Renal cortex interstitium (tissue), 11 donors: ENCODE data around the gene CHRM1. TPM values are rescaled to one million over a fixed set of nuclear protein-coding genes. Genes with fewer than 3 reads are reported as not detected.
A peak's percentile ranks its signal among the peaks of the same experiment; 100 is the strongest.
"Not testable (repeated sequence)": the region's sequence is repeated elsewhere in the genome, so short reads cannot be mapped to it uniquely, and the experiment has no call there.

ENCODE experiments used
- DNase-seq, 11 donors: peaks; one replicate each; pipeline ENCODE4 v3.0.0-alpha.2; 2013; ENCODE audit warnings: low read depth in 9 of 11, low spot score in 4 of 11; ENCODE audit errors: extremely low read depth in 1 of 11
- polyA plus RNA-seq, 3 donors: library from polyadenylated mRNA; unstranded; fragments of 120-200 nt; gene quantifications; one replicate each; pipeline ENCODE4 v1.2.1, GENCODE V29; 2013; ENCODE audit not compliant: insufficient read length in 3 of 3

Gene CHRM1
- polyA plus RNA-seq, 3 donors = 0.09 to 0.11 TPM; not detected in 1

DNA sequence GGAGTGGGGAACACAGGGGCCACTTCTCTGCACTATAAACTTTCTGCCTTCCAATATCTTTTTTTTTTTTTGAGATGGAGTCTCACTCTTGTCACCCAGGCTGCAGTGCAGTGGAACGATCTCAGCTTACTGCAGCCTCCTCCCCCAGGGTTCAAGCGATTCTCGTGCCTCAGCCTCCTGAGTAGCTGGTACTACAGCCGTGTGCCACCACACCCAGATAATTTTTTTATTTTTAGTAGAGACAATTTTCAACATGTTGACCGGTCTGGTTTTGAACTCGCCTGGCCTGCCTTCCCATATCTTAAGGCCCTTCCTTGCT, 38.8 kb downstream of the CHRM1 start:
- no peak for DNase-seq

DNA sequence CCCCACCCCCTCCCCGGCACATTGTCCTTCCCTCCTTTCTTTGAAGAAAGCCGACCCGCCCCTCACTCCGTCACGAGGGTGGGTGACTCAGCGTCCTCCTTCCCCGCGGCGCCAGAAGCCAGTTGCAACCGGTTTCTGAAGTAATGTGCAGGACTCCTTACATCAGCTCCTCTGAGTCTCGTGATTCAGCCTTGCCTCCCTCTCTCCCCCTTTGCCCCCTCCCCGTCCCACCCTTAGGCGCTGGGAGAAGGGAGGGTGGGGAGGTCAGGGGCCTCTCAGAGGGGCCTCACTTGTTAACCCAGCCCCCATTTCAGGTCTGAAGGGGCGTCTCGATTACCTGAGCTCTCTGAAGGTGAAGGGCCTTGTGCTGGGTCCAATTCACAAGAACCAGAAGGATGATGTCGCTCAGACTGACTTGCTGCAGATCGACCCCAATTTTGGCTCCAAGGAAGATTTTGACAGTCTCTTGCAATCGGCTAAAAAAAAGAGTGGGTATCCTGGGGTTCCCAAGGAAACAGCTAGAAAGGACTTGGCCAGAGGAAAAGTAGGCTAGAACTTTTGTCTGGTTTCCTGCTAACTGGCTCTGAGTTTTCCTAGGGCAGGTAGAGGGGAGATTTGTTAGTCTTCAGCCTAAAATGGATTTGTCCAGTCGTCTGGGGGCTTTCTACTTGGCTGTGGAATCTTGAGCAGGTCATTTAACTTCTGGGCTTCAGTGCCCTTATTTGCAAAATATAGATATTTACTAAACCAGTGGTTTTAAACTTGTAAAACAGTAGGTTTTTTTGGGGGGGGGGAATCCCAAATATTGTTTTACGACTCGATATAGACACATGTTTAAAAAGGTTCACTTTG, 39.4 kb downstream of the CHRM1 start:
- DNase-seq = peak in 10 of 11 donors; percentile 84 to 96 (median 92)

GRCh38 chr11:62880803-62881578, 40.2 kb downstream of the CHRM1 start, which contains the start of gene SLC3A2:
SLC3A2 (plus strand) TSS chr11:62880896; CDS start chr11:62881024, 128 bp downstream.
- peak; percentile 71 to 86 (median 82) for DNase-seq

DNA sequence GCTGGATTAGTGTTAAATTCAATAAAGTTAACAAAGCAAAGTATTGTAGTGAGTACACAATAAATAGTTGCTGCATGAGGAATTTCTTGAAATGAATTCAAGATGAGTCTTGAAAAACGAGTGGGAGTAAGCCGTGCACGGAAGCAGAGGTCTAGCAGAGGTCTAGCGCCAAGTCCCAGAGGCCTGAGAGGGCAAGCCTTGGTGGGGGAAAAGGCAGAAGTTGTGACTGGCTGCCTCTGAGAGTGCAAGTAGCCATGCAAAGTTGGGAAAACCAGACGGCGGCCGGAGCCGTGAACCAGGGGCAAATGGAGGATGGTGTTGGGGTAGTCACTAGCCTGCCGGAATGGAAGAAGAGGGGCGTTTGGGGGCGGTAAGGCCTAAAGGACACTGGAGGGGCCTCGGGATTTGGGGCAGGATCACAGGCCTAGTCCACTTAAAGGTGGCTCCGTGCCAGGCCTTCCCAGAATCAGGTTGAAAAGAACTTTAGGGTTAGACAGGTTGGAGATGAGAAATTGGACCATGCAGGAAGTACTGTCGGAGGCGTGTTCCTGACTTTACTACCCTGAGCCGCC, 40.8 kb downstream of the CHRM1 start:
- peak in 2 of 11 donors; percentile 26 to 39 for DNase-seq

GRCh38 chr11:62879235-62879978, 41.8 kb downstream of the CHRM1 start:
- no peak for DNase-seq

- DNase-seq = no peak
Observed at GRCh38 chr11:62876712-62877111, 44.5 kb downstream of the CHRM1 start.

DNA sequence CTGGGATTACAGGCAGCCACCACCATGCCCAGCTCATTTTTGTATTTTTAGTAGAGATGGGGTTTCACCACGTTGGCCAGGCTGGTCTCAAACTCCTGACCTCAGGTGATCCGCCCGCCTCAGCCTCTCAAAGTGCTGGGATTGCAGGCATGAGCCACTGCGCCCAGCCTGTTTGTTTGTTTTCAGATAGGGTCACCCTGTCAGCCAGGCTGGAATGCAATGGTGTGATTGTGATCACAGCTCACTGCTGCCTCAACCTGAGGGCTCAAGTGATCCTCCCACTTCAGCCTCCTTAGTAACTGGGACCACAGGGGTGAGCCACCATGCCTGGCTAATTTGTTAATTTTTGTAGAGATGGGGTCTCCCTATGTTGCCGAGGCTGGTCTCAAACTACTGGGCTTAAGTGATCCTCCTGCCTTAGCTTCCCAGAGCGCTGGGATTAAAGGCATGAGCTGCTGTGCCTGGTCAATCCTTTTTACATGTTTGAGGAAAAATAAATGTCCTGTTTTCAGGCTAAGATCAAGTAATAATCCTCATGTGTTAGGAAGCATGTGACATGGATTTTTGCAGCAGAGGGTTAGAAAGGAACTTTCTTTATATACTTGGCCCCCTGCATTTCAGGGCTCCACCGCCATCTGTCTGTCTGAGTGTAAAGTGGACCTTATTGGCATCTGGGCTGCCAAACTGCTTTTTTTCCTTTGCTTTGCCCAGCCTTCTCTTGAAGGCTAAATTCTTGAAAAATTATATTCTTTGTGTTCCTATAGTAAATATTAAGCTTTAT, 45.3 kb downstream of the CHRM1 start:
- DNase-seq = no peak

DNA sequence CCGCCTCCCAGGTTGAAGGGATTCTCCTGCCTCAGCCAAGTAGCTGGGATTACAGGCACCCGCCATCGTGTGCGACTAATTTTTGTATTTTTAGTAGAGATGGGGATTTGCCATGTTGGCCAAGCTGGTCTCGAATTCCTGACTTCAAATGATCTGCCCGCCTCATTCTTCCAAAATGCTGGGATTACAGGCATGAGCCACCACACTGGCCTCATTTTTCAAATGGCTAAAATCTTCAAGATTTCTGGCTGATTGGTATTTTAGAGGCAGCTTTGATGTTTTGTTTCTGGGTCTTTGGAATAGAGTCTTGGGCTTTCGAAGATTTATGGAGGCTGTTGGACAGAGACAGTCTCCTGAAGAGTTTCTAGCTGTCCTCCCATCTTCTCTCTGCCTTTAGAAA, 46.3 kb downstream of the CHRM1 start:
- no peak for DNase-seq

GRCh38 chr11:62865635-62866034, 55.5 kb downstream of the CHRM1 start:
- no peak for DNase-seq

- DNase-seq = no peak
Observed at GRCh38 chr11:62863687-62864335, 57.4 kb downstream of the CHRM1 start.

DNA sequence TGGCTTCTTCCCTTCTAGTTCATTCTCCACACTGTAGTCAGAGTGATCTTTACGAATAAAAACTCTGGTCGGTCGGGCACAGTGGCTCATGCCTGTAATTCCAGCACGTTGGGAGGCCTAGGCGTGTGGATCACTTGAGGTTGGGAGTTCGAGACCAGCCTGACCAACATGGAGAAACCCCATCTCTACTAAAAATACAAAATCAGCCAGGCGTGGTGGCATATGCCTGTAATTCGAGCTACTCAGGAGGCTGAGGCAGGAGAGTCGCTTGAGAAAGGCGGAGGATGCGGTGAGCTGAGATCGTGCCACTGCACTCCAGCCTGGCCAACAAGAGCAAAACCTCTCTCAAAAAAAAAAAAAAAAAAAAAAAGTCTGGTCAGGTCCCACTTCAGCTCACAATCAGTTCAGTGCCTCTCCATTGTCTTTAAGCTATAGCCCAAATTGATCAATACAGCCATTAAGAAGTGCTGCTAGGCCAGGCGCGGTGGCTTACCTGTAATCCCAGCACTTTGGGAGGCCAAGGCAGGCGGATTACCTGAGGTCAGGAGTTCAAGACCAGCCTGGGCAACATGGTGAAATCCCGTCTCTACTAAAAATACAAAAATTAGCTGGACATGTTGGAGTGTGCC, 59.5 kb downstream of the CHRM1 start:
- DNase-seq = not testable (repeated sequence)

DNA sequence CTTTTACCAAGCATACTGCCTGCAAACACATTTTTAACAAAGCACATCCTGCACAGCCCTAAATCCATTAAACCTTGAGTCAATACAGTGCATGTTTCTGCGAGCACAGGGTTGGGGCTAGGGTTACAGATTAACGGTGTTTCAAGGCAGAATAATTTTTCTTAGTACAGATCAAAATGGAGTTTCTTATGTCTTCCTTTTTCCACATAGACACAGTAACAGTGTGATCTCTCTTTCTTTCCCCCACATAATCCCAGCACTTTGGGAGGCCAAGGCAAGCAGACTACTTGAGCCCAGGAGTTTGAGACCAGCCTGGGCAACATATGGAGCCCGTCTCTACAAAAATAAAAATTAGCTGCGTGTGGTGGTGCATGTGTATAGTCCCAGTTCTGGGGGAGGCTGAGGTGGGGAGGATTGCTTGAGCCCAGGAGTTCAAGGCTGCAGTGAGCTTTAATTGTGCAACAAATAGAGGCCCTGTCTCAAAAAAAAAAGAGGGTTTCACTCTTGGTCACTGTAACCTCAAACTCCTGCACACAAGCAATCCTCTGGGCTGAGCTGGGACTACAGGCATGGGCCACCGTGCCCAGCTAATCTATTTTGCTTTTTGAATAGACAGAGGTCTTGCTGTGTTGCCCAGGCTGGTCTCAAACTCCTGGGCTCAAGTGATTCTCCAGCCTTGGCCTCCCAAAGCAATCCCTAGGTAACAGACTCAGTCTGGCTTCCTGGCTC, 60.2 kb downstream of the CHRM1 start:
- DNase-seq = no peak

GRCh38 chr11:62859281-62859703, 61.9 kb downstream of the CHRM1 start:
- not testable (repeated sequence) for DNase-seq
